Measurements from ENCODE around the gene ANXA10.

The ANXA10 gene

GRCh38 chr4:168152837-168153500 lies 60.6 kb downstream of the ANXA10 start:
- TF ChIP-seq CTCF (IDR thresholded peaks at IDR 0.05; ENCODE audit: low read depth, low read length, missing control alignments) = no peak
- H3K4me3 ChIP-seq (replicated peaks; ENCODE audit: low read depth, low read length) = no peak overlapping the region
- DNase-seq (ENCODE audit: extremely low read depth, low read depth) = no peak

GRCh38 chr4:168153596-168154440 lies 61.5 kb downstream of the ANXA10 start:
- peak; percentile 65 for TF ChIP-seq CTCF (IDR thresholded peaks at IDR 0.05; ENCODE audit: low read depth, low read length, missing control alignments)
- no peak overlapping the region for H3K4me3 ChIP-seq (replicated peaks; ENCODE audit: low read depth, low read length)

GRCh38 chr4:168154546-168155277 lies 62.4 kb downstream of the ANXA10 start:
- no peak overlapping the region for H3K4me3 ChIP-seq (replicated peaks; ENCODE audit: low read depth, low read length)
- no peak for DNase-seq (ENCODE audit: extremely low read depth, low read depth)
- no peak for TF ChIP-seq CTCF (IDR thresholded peaks at IDR 0.05; ENCODE audit: low read depth, low read length, missing control alignments)

More at GRCh38 chr4:168153596-168154440, 61.5 kb downstream of the ANXA10 start:
- DNase-seq (ENCODE audit: extremely low read depth, low read depth) = peak; percentile 36

- H3K4me3 ChIP-seq (replicated peaks; ENCODE audit: low read depth, low read length) = no peak overlapping the region
- DNase-seq (ENCODE audit: extremely low read depth, low read depth) = no peak
- no peak for TF ChIP-seq CTCF (IDR thresholded peaks at IDR 0.05; ENCODE audit: low read depth, low read length, missing control alignments)
Measured at GRCh38 chr4:168162604-168163003, 70.3 kb downstream of the ANXA10 start.

GRCh38 chr4:168163106-168163505 lies 70.8 kb downstream of the ANXA10 start:
- H3K4me3 ChIP-seq (replicated peaks; ENCODE audit: low read depth, low read length) = no peak overlapping the region
- DNase-seq (ENCODE audit: extremely low read depth, low read depth) = no peak
- TF ChIP-seq CTCF (IDR thresholded peaks at IDR 0.05; ENCODE audit: low read depth, low read length, missing control alignments) = no peak

- DNase-seq (ENCODE audit: extremely low read depth, low read depth) = no peak
- H3K4me3 ChIP-seq (replicated peaks; ENCODE audit: low read depth, low read length) = no peak overlapping the region
- TF ChIP-seq CTCF (IDR thresholded peaks at IDR 0.05; ENCODE audit: low read depth, low read length, missing control alignments) = no peak
Measured at GRCh38 chr4:168164045-168164444, 71.7 kb downstream of the ANXA10 start.

Data from HFF-Myc (cell line).